ENCODE measurements around the gene MIEF1.

DNA sequence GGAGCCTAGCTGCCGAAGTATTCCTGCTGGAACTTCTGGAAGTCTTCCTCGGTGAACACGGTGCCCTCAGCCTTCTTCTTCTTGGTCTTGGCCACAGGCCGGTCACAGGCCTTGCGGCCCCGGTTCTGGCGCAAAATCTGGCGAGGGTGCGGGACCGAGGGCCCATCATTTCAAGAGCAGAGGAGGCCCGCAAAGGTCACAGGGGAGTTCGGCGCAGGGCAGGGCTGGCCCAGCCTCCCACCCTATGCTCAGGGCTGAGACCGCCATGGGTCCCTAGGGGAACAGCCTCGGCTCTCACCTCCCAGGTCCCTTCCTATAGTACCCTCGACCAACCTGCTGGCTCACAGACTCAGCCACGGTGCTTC, 27.4 kb downstream of the MIEF1 start:
- TF ChIP-seq SUZ12 (IDR thresholded peaks at IDR 0.05) (no peak), SP1 (IDR thresholded peaks at IDR 0.05) (no peak), FOXK2 (IDR thresholded peaks at IDR 0.05) (no peak), FOXM1 (IDR thresholded peaks at IDR 0.05; ENCODE audit: borderline replicate concordance) (no peak), BHLHE40 (IDR thresholded peaks at IDR 0.05; ENCODE audit: borderline replicate concordance) (no peak), FOXA1 (IDR thresholded peaks at IDR 0.05) (no peak)
